PC-9 (cell line): Measurements from ENCODE around the gene PASK.

ENCODE experiments used
- CTCF ChIP-seq: fragments of 200-600 bp; sonication (generic); conservative IDR thresholded peaks from 2 replicates; pipeline ENCODE4 v1.6.1; 2017; ENCODE audit warnings: mixed run types, antibody characterized with exemption, mild to moderate bottlenecking, moderate library complexity
- EZH2 ChIP-seq: fragments of 200-600 bp; sonication (generic); IDR thresholded peaks from 2 replicates; pipeline ENCODE4 v1.8.0; 2017; ENCODE audit warnings: antibody characterized with exemption, low read depth

DNA sequence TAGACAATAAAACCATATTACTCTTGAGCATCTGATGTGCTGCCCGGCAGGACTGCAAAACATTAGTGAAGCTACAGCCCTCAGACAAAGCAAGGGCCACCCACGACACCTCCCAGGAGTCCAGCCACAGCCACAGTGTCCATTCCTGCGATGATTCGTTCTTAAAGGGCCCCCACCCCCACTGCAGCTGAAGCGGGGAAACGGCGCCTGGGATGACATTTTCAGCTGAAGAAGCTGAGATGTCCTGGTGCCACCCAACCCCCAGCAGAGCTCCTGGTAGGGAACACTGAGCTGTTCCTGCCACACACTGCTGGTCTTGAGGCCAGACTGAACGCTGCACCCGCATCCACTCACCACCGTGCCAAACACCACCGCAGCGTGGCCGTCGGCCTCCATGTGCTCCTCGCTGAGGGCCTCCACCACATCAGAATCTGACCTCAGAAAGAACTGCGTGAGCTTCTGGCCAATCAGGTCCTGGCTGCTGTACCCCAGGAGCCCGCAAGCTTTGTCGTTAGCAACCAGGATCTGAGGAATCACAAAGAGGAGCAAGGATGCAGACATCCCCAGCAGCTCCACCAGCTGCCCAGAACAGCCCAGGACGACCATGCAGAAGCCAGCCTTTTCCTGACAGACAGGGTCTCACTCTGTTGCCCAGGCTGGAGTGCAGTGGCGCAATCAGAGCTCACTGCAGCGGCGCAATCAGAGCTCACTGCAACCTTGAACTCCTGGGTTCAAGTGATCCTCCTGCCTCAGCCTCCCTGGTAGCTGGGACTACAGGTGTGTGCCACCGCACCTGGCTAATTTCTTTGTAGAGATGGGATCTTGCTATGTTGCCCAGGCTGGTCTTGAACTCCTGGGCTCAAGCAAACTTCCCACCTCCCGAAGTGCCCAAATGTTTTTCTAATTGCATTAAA, 9.5 kb downstream of the PASK start:
- TF ChIP-seq EZH2 = no peak
- no peak for TF ChIP-seq CTCF
